CD14-positive monocyte (primary cell): ENCODE measurements around the gene TMSB4Y. TPM values are rescaled to one million over a fixed set of nuclear protein-coding genes. Genes with fewer than 3 reads are reported as not detected.

Source experiments
- DNase-seq, 3 donors: peaks; one replicate each; pipeline ENCODE4 v3.0.0-alpha.2; 2011 to 2022
- H2AFZ ChIP-seq: 2 replicates; pipeline ENCODE4 v1.6.0; 2012; ENCODE audit warnings: mild to moderate bottlenecking, low read depth, low read length, inconsistent platforms; ENCODE audit not compliant: insufficient read depth, poor library complexity, severe bottlenecking
- H3K27ac ChIP-seq, 2 donors: 1 replicate in 1 of 2; 2 replicates in 1 of 2; pipeline ENCODE4 v1.5.1; 2012 to 2013; ENCODE audit warnings: low read length in 2 of 2, control low read depth in 1 of 2, inconsistent platforms in 1 of 2, low read depth in 1 of 2, mild to moderate bottlenecking in 1 of 2
- H3K27me3 ChIP-seq, 2 donors: one replicate each; pipeline versions ENCODE4 v1.6.0 to v1.6.1; 2011 to 2013; ENCODE audit warnings: low read length in 2 of 2; ENCODE audit not compliant: control insufficient read depth in 2 of 2, insufficient read depth in 2 of 2
- H3K36me3 ChIP-seq, 2 donors: replicated peaks in 1 of 2; 1 replicate in 1 of 2; 2 replicates in 1 of 2; pipeline versions ENCODE4 v1.5.1 to v1.6.1; 2012 to 2013; ENCODE audit warnings: low read length in 2 of 2, control low read depth in 1 of 2, inconsistent platforms in 1 of 2, mild to moderate bottlenecking in 1 of 2; ENCODE audit not compliant: insufficient read depth in 2 of 2, control insufficient read depth in 1 of 2
- H3K4me1 ChIP-seq, 2 donors: 1 replicate in 1 of 2; 2 replicates in 1 of 2; pipeline versions ENCODE4 v1.5.1 to v1.6.1; 2012 to 2013; ENCODE audit warnings: low read length in 2 of 2, control low read depth in 1 of 2, inconsistent platforms in 1 of 2, mild to moderate bottlenecking in 1 of 2, moderate library complexity in 1 of 2; ENCODE audit not compliant: insufficient read depth in 2 of 2, control insufficient read depth in 1 of 2
- H3K4me2 ChIP-seq: replicated peaks from 2 replicates; pipeline ENCODE3; 2012; ENCODE audit warnings: low read length, moderate library complexity, mild to moderate bottlenecking; ENCODE audit not compliant: poor library complexity, severe bottlenecking; ENCODE audit errors: extremely low read depth
- H3K4me3 ChIP-seq, 3 experiments: fragments of 200-600 bp in 1 of 3; sonication (generic) in 1 of 3; replicated peaks in 1 of 3; 1 replicate in 2 of 3; 2 replicates in 1 of 3; pipeline ENCODE4 v1.5.1; 2011 to 2013; ENCODE audit warnings: low read length in 3 of 3, mild to moderate bottlenecking in 3 of 3, control low read depth in 2 of 3, low read depth in 2 of 3, inconsistent platforms in 1 of 3, moderate library complexity in 1 of 3
- H3K79me2 ChIP-seq: 2 replicates; pipeline ENCODE4 v1.6.0; 2012; ENCODE audit warnings: mild to moderate bottlenecking, control low read depth, inconsistent platforms, low read length, moderate library complexity; ENCODE audit not compliant: insufficient read depth
- H3K9ac ChIP-seq: 2 replicates; pipeline ENCODE4 v1.6.0; 2017; ENCODE audit warnings: low read length, mild to moderate bottlenecking; ENCODE audit not compliant: insufficient read depth, poor library complexity, severe bottlenecking
- H3K9me3 ChIP-seq, 2 donors: replicated peaks in 1 of 2; 1 replicate in 1 of 2; 2 replicates in 1 of 2; pipeline versions ENCODE4 v1.5.1 to v1.6.1; 2012 to 2013; ENCODE audit warnings: low read length in 2 of 2, control low read depth in 1 of 2; ENCODE audit not compliant: control insufficient read depth in 1 of 2, insufficient read depth in 1 of 2
- H4K20me1 ChIP-seq: 2 replicates; pipeline ENCODE4 v1.6.0; 2012; ENCODE audit warnings: mild to moderate bottlenecking, low read length, control low read depth, moderate library complexity; ENCODE audit not compliant: insufficient read depth
- H3K27ac Mint-ChIP-seq, 7 donors: one replicate each; pipeline ENCODE4 v1.8.0; 2020; ENCODE audit warnings: mild to moderate bottlenecking in 7 of 7, mixed read lengths in 7 of 7, moderate library complexity in 6 of 7, inconsistent platforms in 2 of 7
- H3K27me3 Mint-ChIP-seq, 3 donors: one replicate each; pipeline ENCODE4 v1.8.0; 2021 to 2022; ENCODE audit warnings: low read depth in 3 of 3, mild to moderate bottlenecking in 3 of 3, mixed read lengths in 3 of 3, moderate library complexity in 3 of 3, inconsistent platforms in 1 of 3
- H3K36me3 Mint-ChIP-seq, 2 donors: one replicate each; pipeline ENCODE4 v1.8.0; 2020; ENCODE audit warnings: mixed read lengths in 2 of 2, inconsistent platforms in 1 of 2, mild to moderate bottlenecking in 1 of 2
- H3K4me1 Mint-ChIP-seq: one replicate; pipeline ENCODE4 v1.8.0; 2020; ENCODE audit warnings: mild to moderate bottlenecking, mixed read lengths
- H3K4me3 Mint-ChIP-seq, 2 donors: one replicate each; pipeline ENCODE4 v1.8.0; 2020; ENCODE audit warnings: mild to moderate bottlenecking in 2 of 2, mixed read lengths in 2 of 2, moderate library complexity in 1 of 2
- H3K9me3 Mint-ChIP-seq, 7 donors: one replicate each; pipeline ENCODE4 v1.8.0; 2020 to 2022; ENCODE audit warnings: mixed read lengths in 7 of 7, mild to moderate bottlenecking in 6 of 7, moderate library complexity in 6 of 7, inconsistent platforms in 2 of 7
- WGBS: methylation state at CpG from one replicate; pipeline ENCODE4 v1.1.5; 2013; ENCODE audit warnings: missing lambda C conversion rate; ENCODE audit not compliant: insufficient coverage; 5-methylcytosine and 5-hydroxymethylcytosine counted together
- intact Hi-C, 2 donors: fragments of 100-400 bp; cut with micrococcal nuclease; formaldehyde crosslinking; loops; one replicate each; pipeline versions ENCODE4 v1.15.0 to v1.15.1; 2023
- polyA plus RNA-seq, 3 donors: library from polyadenylated mRNA; depleted of rRNA in 1 of 3; unstranded in 2 of 3; stranded (reverse) in 1 of 3; fragments of 300-500 nt in 2 of 3; fragments of >200 nt in 1 of 3; fragmentation: Illumina TruSeq in 2 of 3; gene quantifications; 1 replicate in 2 of 3; 2 replicates in 1 of 3; pipeline ENCODE4 v1.2.3, GENCODE V29; 2012 to 2021
- TF ChIP-seq, protein P1 (sequence below): fragments of 200-600 bp; IDR thresholded peaks from one replicate; pipeline ENCODE4 v1.8.0; 2022; ENCODE audit warnings: antibody characterized with exemption, mild to moderate bottlenecking

The TMSB4Y gene
- polyA plus RNA-seq, 3 donors = not detected

GRCh38 chrY:13704121-13704930 lies 627 bp downstream of the TMSB4Y start:
- no peaks in the 10 kb centered on the region for H3K36me3 Mint-ChIP-seq
- peak overlapping the region in 2 of 7 donors; percentile 94 to 96 for H3K27ac Mint-ChIP-seq
- no peak overlapping the region for H3K4me2 ChIP-seq

GRCh38 chrY:13705197-13705596 lies 1.5 kb downstream of the TMSB4Y start:
- Mint-ChIP-seq H3K4me1 (peaks cover 16% of the 10 kb centered on the region), H3K27ac (peak overlapping the region in 2 of 7 donors; percentile 72 to 94), H3K27me3 (peaks cover 0 to 3% (median 0%) of the 10 kb centered on the region in 3 donors), H3K9me3 (no peaks in the 10 kb centered on the region), H3K4me3 (peak overlapping the region; percentile 93 to 96), H3K36me3 (no peaks in the 10 kb centered on the region)
- Histone ChIP-seq H3K9ac (no peak overlapping the region), H3K4me1 (peaks cover 0 to 8% of the 10 kb centered on the region in 2 donors), H3K79me2 (no peaks in the 10 kb centered on the region), H3K27me3 (no peaks in the 10 kb centered on the region), H3K4me3 (peak overlapping the region in 1 of 3 experiments; percentile 79), H3K36me3 (no peaks in the 10 kb centered on the region), H3K9me3 (no peaks in the 10 kb centered on the region), H3K4me2 (no peak overlapping the region), H3K27ac (no peak overlapping the region), H4K20me1 (no peaks in the 10 kb centered on the region), H2AFZ (no peak overlapping the region)
- DNase-seq = peak in 1 of 3 donors; percentile 0
- intact Hi-C loops = loop anchor here in 1 of 2 donors (10.0 kb wide), 2 partner anchors 50 to 800 kb away; partner anchors contain the start of gene DDX3Y
- WGBS = no CpG with 5 or more reads among the region's 8 CpGs
- TF ChIP-seq, protein P1, sequence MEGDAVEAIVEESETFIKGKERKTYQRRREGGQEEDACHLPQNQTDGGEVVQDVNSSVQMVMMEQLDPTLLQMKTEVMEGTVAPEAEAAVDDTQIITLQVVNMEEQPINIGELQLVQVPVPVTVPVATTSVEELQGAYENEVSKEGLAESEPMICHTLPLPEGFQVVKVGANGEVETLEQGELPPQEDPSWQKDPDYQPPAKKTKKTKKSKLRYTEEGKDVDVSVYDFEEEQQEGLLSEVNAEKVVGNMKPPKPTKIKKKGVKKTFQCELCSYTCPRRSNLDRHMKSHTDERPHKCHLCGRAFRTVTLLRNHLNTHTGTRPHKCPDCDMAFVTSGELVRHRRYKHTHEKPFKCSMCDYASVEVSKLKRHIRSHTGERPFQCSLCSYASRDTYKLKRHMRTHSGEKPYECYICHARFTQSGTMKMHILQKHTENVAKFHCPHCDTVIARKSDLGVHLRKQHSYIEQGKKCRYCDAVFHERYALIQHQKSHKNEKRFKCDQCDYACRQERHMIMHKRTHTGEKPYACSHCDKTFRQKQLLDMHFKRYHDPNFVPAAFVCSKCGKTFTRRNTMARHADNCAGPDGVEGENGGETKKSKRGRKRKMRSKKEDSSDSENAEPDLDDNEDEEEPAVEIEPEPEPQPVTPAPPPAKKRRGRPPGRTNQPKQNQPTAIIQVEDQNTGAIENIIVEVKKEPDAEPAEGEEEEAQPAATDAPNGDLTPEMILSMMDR = no peak

More at GRCh38 chrY:13704121-13704930, 627 bp downstream of the TMSB4Y start:
- TF ChIP-seq, protein P1 = no peak
- Histone ChIP-seq H3K36me3 (no peaks in the 10 kb centered on the region), H4K20me1 (no peaks in the 10 kb centered on the region), H3K4me1 (peaks cover 0 to 8% of the 10 kb centered on the region in 2 donors), H3K4me3 (peak overlapping the region in 1 of 3 experiments; percentile 79), H3K27ac (peak overlapping the region in 1 of 2 donors; percentile 93), H3K9ac (no peak overlapping the region), H3K27me3 (no peaks in the 10 kb centered on the region), H3K9me3 (no peaks in the 10 kb centered on the region), H3K79me2 (no peaks in the 10 kb centered on the region), H2AFZ (no peak overlapping the region)
- H3K27me3 Mint-ChIP-seq = peaks cover 0 to 3% (median 0%) of the 10 kb centered on the region in 3 donors
- intact Hi-C loops = loop anchor here in 1 of 2 donors (10.0 kb wide), 2 partner anchors 50 to 800 kb away; partner anchors contain the start of gene DDX3Y
- H3K9me3 Mint-ChIP-seq = no peaks in the 10 kb centered on the region
- H3K4me3 Mint-ChIP-seq = peak overlapping the region; percentile 93 to 96
- peak in 2 of 3 donors; percentile 25 to 42 for DNase-seq
- peaks cover 16% of the 10 kb centered on the region for H3K4me1 Mint-ChIP-seq
- 0% methylated on average over 3 of the region's 30 CpGs for WGBS
